Measurements from ENCODE around the gene ABCA4. TPM values are rescaled to one million over a fixed set of nuclear protein-coding genes. Genes with fewer than 3 reads are reported as not detected.

The ABCA4 gene
- total and polyA plus RNA-seq, 2 experiments from 2014 or later, result 0.20 to 3.7 TPM

- Histone ChIP-seq H3K4me2 (ENCODE audit: unreplicated experiment) (no peak overlapping the region), H3K27me3 (replicated peaks; ENCODE audit: insufficient read depth) (no peaks in the 10 kb centered on the region), H4K20me1 (ENCODE audit: insufficient read depth) (no peaks in the 10 kb centered on the region), H3K79me2 (ENCODE audit: insufficient read depth) (no peaks in the 10 kb centered on the region), H3K27ac (no peak overlapping the region), H3K36me3 (ENCODE audit: low read depth) (no peaks in the 10 kb centered on the region), H3F3A (ENCODE audit: insufficient read depth) (no peaks in the 10 kb centered on the region), H3K4me1 (ENCODE audit: insufficient read depth) (peaks cover 19% of the 10 kb centered on the region), H3K9me3 (ENCODE audit: low read depth) (no peaks in the 10 kb centered on the region), H3K9me2 (ENCODE audit: insufficient read depth) (no peaks in the 10 kb centered on the region), H2AFZ (no peak overlapping the region), H3K4me3 (no peak overlapping the region), H3K9ac (no peak overlapping the region)
- 71 to 81% methylated on average over 6 of the region's 6 CpGs for WGBS, 2 experiments (ENCODE audit: low coverage in 1 of 2, low lambda C conversion rate in 2 of 2, missing lambda C conversion rate in 2 of 2)
- DNase-seq, result no peak
- TF ChIP-seq EZH2phosphoT487 (IDR thresholded peaks at IDR 0.05; ENCODE audit: insufficient read depth, low read depth) (no peak), EZH2 (IDR thresholded peaks at IDR 0.05; ENCODE audit: insufficient read depth, poor library complexity, severe bottlenecking) (no peak)
- in situ Hi-C loops (cut with MboI), result no loop called here
These were observed 109.0 kb downstream of the ABCA4 start for GRCh38 chr1:94011709-94012595.

- H3K9ac ChIP-seq, result no peak overlapping the region
- 63 to 70% methylated on average over 8 of the region's 8 CpGs for WGBS, 2 experiments (ENCODE audit: low coverage in 1 of 2, low lambda C conversion rate in 2 of 2, missing lambda C conversion rate in 2 of 2)
These were observed 109.8 kb downstream of the ABCA4 start for GRCh38 chr1:94011129-94011528.

GRCh38 chr1:94009304-94009703, 111.6 kb downstream of the ABCA4 start:
- Histone ChIP-seq H2AFZ (no peak overlapping the region), H3K79me2 (ENCODE audit: insufficient read depth) (no peaks in the 10 kb centered on the region), H3K9me2 (ENCODE audit: insufficient read depth) (no peaks in the 10 kb centered on the region), H3K9ac (no peak overlapping the region), H4K20me1 (ENCODE audit: insufficient read depth) (no peaks in the 10 kb centered on the region), H3K9me3 (ENCODE audit: low read depth) (no peaks in the 10 kb centered on the region), H3K27ac (no peak overlapping the region), H3K4me1 (ENCODE audit: insufficient read depth) (peaks cover under 1% of the 10 kb centered on the region; the same call in 1 of the 2 replicates), H3F3A (ENCODE audit: insufficient read depth) (no peaks in the 10 kb centered on the region; the same call in 1 of the 2 replicates), H3K4me3 (no peak overlapping the region), H3K36me3 (ENCODE audit: low read depth) (no peaks in the 10 kb centered on the region), H3K4me2 (ENCODE audit: unreplicated experiment) (no peak overlapping the region), H3K27me3 (replicated peaks; ENCODE audit: insufficient read depth) (no peaks in the 10 kb centered on the region)
- no peak for DNase-seq
- 84 to 86% methylated on average over 3 of the region's 3 CpGs for WGBS, 2 experiments (ENCODE audit: low coverage in 1 of 2, low lambda C conversion rate in 2 of 2, missing lambda C conversion rate in 2 of 2)
- TF ChIP-seq EZH2 (IDR thresholded peaks at IDR 0.05; ENCODE audit: insufficient read depth, poor library complexity, severe bottlenecking), result no peak
- TF ChIP-seq EZH2phosphoT487 (IDR thresholded peaks at IDR 0.05; ENCODE audit: insufficient read depth, low read depth), result no peak
- in situ Hi-C loops (cut with MboI), result no loop called here

More at GRCh38 chr1:94011129-94011528, 109.8 kb downstream of the ABCA4 start:
- H3K4me1 ChIP-seq (ENCODE audit: insufficient read depth), result peaks cover 18% of the 10 kb centered on the region
- no peaks in the 10 kb centered on the region for H3K9me2 ChIP-seq (ENCODE audit: insufficient read depth)
- H3K36me3 ChIP-seq (ENCODE audit: low read depth), result no peaks in the 10 kb centered on the region
- H3K27me3 ChIP-seq (replicated peaks; ENCODE audit: insufficient read depth), result no peaks in the 10 kb centered on the region
- H3K9me3 ChIP-seq (ENCODE audit: low read depth), result no peaks in the 10 kb centered on the region
- in situ Hi-C loops (cut with MboI), result no loop called here
- no peak overlapping the region for H3K27ac ChIP-seq
- TF ChIP-seq EZH2phosphoT487 (IDR thresholded peaks at IDR 0.05; ENCODE audit: insufficient read depth, low read depth) (no peak), EZH2 (IDR thresholded peaks at IDR 0.05; ENCODE audit: insufficient read depth, poor library complexity, severe bottlenecking) (no peak)
- no peaks in the 10 kb centered on the region for H3K79me2 ChIP-seq (ENCODE audit: insufficient read depth)
- H3K4me3 ChIP-seq, result no peak overlapping the region
- no peak overlapping the region for H2AFZ ChIP-seq
- no peak for DNase-seq
- H3K4me2 ChIP-seq (ENCODE audit: unreplicated experiment), result no peak overlapping the region
- no peaks in the 10 kb centered on the region for H3F3A ChIP-seq (ENCODE audit: insufficient read depth)
- H4K20me1 ChIP-seq (ENCODE audit: insufficient read depth), result no peaks in the 10 kb centered on the region

GRCh38 chr1:94006604-94007003, 114.3 kb downstream of the ABCA4 start:
- in situ Hi-C loops (cut with MboI), result no loop called here
- H2AFZ ChIP-seq, result no peak overlapping the region
- DNase-seq, result no peak
- no peak overlapping the region for H3K9ac ChIP-seq
- WGBS, 2 experiments (ENCODE audit: low coverage in 1 of 2, low lambda C conversion rate in 2 of 2, missing lambda C conversion rate in 2 of 2), result 48 to 57% methylated on average over 2 of the region's 2 CpGs
- TF ChIP-seq EZH2 (IDR thresholded peaks at IDR 0.05; ENCODE audit: insufficient read depth, poor library complexity, severe bottlenecking) (no peak), EZH2phosphoT487 (IDR thresholded peaks at IDR 0.05; ENCODE audit: insufficient read depth, low read depth) (no peak)
- no peak overlapping the region for H3K4me2 ChIP-seq (ENCODE audit: unreplicated experiment)
- H4K20me1 ChIP-seq (ENCODE audit: insufficient read depth), result no peaks in the 10 kb centered on the region
- no peaks in the 10 kb centered on the region for H3K79me2 ChIP-seq (ENCODE audit: insufficient read depth)
- no peaks in the 10 kb centered on the region for H3K36me3 ChIP-seq (ENCODE audit: low read depth)
- H3K9me2 ChIP-seq (ENCODE audit: insufficient read depth), result no peaks in the 10 kb centered on the region
- H3K9me3 ChIP-seq (ENCODE audit: low read depth), result no peaks in the 10 kb centered on the region
- no peaks in the 10 kb centered on the region; the same call in 1 of the 2 replicates for H3F3A ChIP-seq (ENCODE audit: insufficient read depth)
- no peaks in the 10 kb centered on the region for H3K27me3 ChIP-seq (replicated peaks; ENCODE audit: insufficient read depth)
- H3K4me1 ChIP-seq (ENCODE audit: insufficient read depth), result no peaks in the 10 kb centered on the region
- H3K27ac ChIP-seq, result no peak overlapping the region
- H3K4me3 ChIP-seq, result no peak overlapping the region
